ENCODE data around the gene THNSL1.

THNSL1 gene

GRCh38 chr10:24973163-24973562 is 43.2 kb upstream of the THNSL1 start:
- H3K36me3 ChIP-seq (ENCODE audit: control insufficient read depth, insufficient read depth, low read length) = no peaks in the 10 kb centered on the region
- no peak for DNase-seq (ENCODE audit: extremely low read depth, insufficient read length)
- no peak for TF ChIP-seq CTCF (IDR thresholded peaks at IDR 0.05; ENCODE audit: insufficient read depth, low read length, poor library complexity, severe bottlenecking)
- no peaks in the 10 kb centered on the region for H3K27me3 ChIP-seq (replicated peaks; ENCODE audit: control insufficient read depth, insufficient read depth, low read length)
- H3K4me3 ChIP-seq (replicated peaks; ENCODE audit: low read depth, low read length) = no peak overlapping the region

- Histone ChIP-seq H3K27me3 (replicated peaks; ENCODE audit: control insufficient read depth, insufficient read depth, low read length) (no peaks in the 10 kb centered on the region), H3K36me3 (ENCODE audit: control insufficient read depth, insufficient read depth, low read length) (no peaks in the 10 kb centered on the region), H3K4me3 (replicated peaks; ENCODE audit: low read depth, low read length) (no peak overlapping the region)
- no peak for DNase-seq (ENCODE audit: extremely low read depth, insufficient read length)
- TF ChIP-seq CTCF (IDR thresholded peaks at IDR 0.05; ENCODE audit: insufficient read depth, low read length, poor library complexity, severe bottlenecking) = no peak
Observed at GRCh38 chr10:24974976-24975375, 41.4 kb upstream of the THNSL1 start.

GRCh38 chr10:24979685-24980084 is 36.7 kb upstream of the THNSL1 start:
- no peak for TF ChIP-seq CTCF (IDR thresholded peaks at IDR 0.05; ENCODE audit: insufficient read depth, low read length, poor library complexity, severe bottlenecking)
- no peak for DNase-seq (ENCODE audit: extremely low read depth, insufficient read length)
- Histone ChIP-seq H3K27me3 (replicated peaks; ENCODE audit: control insufficient read depth, insufficient read depth, low read length) (no peaks in the 10 kb centered on the region), H3K36me3 (ENCODE audit: control insufficient read depth, insufficient read depth, low read length) (no peaks in the 10 kb centered on the region), H3K4me3 (replicated peaks; ENCODE audit: low read depth, low read length) (no peak overlapping the region)

- no peak for TF ChIP-seq CTCF (IDR thresholded peaks at IDR 0.05; ENCODE audit: insufficient read depth, low read length, poor library complexity, severe bottlenecking)
- no peak for DNase-seq (ENCODE audit: extremely low read depth, insufficient read length)
- Histone ChIP-seq H3K4me3 (replicated peaks; ENCODE audit: low read depth, low read length) (no peak overlapping the region), H3K36me3 (ENCODE audit: control insufficient read depth, insufficient read depth, low read length) (no peaks in the 10 kb centered on the region), H3K27me3 (replicated peaks; ENCODE audit: control insufficient read depth, insufficient read depth, low read length) (no peaks in the 10 kb centered on the region)
Observed at GRCh38 chr10:24981161-24981710, 35.2 kb upstream of the THNSL1 start.

GRCh38 chr10:24982319-24983112 is 33.9 kb upstream of the THNSL1 start:
- Histone ChIP-seq H3K4me3 (replicated peaks; ENCODE audit: low read depth, low read length) (no peak overlapping the region), H3K36me3 (ENCODE audit: control insufficient read depth, insufficient read depth, low read length) (no peaks in the 10 kb centered on the region), H3K27me3 (replicated peaks; ENCODE audit: control insufficient read depth, insufficient read depth, low read length) (no peaks in the 10 kb centered on the region)
- TF ChIP-seq CTCF (IDR thresholded peaks at IDR 0.05; ENCODE audit: insufficient read depth, low read length, poor library complexity, severe bottlenecking) = no peak
- DNase-seq (ENCODE audit: extremely low read depth, insufficient read length) = no peak
